Measurements from ENCODE around the gene MYZAP. TPM values are rescaled to one million over a fixed set of nuclear protein-coding genes. Genes with fewer than 3 reads are reported as not detected.

The MYZAP gene
- total RNA-seq, 1 donor = under 0.01 TPM

DNA sequence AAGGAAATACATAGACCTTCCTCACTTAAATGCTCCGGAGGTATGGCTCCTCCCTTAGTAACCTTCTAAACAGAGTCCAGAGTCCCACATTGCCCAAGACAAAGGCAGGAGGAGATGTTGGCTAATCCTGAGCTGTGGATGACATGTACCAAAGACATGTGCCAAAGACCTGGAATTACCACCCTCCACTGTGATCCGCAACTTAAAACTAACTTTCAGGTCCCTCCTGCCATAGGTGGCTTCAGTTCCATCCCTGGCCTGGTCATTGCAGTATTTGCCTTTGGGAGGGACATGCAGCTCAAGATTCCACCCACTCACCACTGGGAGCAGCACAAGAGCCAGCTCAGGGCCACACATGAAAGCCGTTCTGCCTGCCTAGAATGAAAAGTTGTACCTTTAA, 28.0 kb downstream of the MYZAP start:
- Histone ChIP-seq H4K20me1 (ENCODE audit: insufficient read depth, low read length) (no peaks in the 10 kb centered on the region), H3K4me2 (ENCODE audit: insufficient read depth, low read length) (no peak overlapping the region), H3K79me2 (ENCODE audit: insufficient read depth, low read length) (no peaks in the 10 kb centered on the region), H3K36me3 (ENCODE audit: insufficient read depth, low read length) (no peaks in the 10 kb centered on the region), H2AFZ (ENCODE audit: low read length) (no peak overlapping the region), H3K4me1 (ENCODE audit: insufficient read depth, low read length) (no peaks in the 10 kb centered on the region), H3K9me3 (ENCODE audit: low read depth, low read length) (no peaks in the 10 kb centered on the region), H3K27ac (ENCODE audit: low read depth, low read length) (no peak overlapping the region), H3K27me3 (ENCODE audit: insufficient read depth, low read length) (peaks cover 13% of the 10 kb centered on the region), H3K4me3 (ENCODE audit: insufficient read depth, low read length) (no peak overlapping the region)
- TF ChIP-seq, protein P1, sequence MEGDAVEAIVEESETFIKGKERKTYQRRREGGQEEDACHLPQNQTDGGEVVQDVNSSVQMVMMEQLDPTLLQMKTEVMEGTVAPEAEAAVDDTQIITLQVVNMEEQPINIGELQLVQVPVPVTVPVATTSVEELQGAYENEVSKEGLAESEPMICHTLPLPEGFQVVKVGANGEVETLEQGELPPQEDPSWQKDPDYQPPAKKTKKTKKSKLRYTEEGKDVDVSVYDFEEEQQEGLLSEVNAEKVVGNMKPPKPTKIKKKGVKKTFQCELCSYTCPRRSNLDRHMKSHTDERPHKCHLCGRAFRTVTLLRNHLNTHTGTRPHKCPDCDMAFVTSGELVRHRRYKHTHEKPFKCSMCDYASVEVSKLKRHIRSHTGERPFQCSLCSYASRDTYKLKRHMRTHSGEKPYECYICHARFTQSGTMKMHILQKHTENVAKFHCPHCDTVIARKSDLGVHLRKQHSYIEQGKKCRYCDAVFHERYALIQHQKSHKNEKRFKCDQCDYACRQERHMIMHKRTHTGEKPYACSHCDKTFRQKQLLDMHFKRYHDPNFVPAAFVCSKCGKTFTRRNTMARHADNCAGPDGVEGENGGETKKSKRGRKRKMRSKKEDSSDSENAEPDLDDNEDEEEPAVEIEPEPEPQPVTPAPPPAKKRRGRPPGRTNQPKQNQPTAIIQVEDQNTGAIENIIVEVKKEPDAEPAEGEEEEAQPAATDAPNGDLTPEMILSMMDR (IDR thresholded peaks at IDR 0.05; ENCODE audit: extremely low read depth, low read depth, low read length) = peak; percentile 18
- no peak for DNase-seq (ENCODE audit: insufficient read length, low spot score, missing footprints)

GRCh38 chr15:57624730-57625129, 33.0 kb downstream of the MYZAP start:
- Histone ChIP-seq H3K27ac (ENCODE audit: low read depth, low read length) (no peak overlapping the region), H3K4me2 (ENCODE audit: insufficient read depth, low read length) (no peak overlapping the region), H3K4me1 (ENCODE audit: insufficient read depth, low read length) (no peaks in the 10 kb centered on the region), H4K20me1 (ENCODE audit: insufficient read depth, low read length) (no peaks in the 10 kb centered on the region), H3K9me3 (ENCODE audit: low read depth, low read length) (no peaks in the 10 kb centered on the region), H3K27me3 (ENCODE audit: insufficient read depth, low read length) (peaks cover 10% of the 10 kb centered on the region), H3K4me3 (ENCODE audit: insufficient read depth, low read length) (no peak overlapping the region), H2AFZ (ENCODE audit: low read length) (no peak overlapping the region), H3K36me3 (ENCODE audit: insufficient read depth, low read length) (no peaks in the 10 kb centered on the region), H3K79me2 (ENCODE audit: insufficient read depth, low read length) (no peaks in the 10 kb centered on the region)
- no peak for DNase-seq (ENCODE audit: insufficient read length, low spot score, missing footprints)
- TF ChIP-seq, protein P1 (IDR thresholded peaks at IDR 0.05; ENCODE audit: extremely low read depth, low read depth, low read length) = no peak

DNA sequence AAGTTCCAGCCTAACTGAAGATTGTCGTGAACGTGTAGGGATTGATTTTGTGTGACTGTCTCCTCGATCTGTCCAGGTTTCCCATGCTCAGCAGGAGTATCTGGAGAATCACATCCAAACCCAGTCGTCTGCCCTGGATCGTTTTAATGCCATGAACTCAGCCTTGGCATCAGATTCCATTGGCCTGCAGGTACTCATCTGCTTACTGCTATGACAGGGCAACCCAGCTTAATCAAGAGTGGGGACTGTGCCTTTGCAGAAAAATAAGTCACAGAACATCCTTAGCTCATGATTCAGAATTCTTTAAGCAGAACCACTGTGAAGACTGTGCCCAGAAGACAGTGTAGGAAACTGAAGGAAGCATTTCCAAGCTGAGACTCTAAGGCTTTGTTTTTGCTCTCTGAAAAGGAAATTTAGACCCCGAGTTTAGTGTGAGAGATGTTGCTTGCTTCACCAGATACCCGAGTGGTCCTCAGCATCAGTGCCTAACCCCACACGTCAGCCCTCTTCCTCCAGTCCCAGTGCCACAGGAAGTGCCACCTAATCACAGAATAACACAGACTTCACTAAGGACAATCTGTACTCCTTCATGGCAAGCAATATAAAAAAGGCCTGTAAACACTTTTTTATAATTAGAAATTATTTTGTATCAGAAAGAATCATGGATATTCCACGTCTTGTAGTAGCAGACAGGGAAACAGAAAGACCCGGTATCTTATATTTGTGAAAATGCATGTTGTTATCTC, 34.2 kb downstream of the MYZAP start:
- Histone ChIP-seq H3K79me2 (ENCODE audit: insufficient read depth, low read length) (no peaks in the 10 kb centered on the region), H3K9me3 (ENCODE audit: low read depth, low read length) (no peaks in the 10 kb centered on the region), H4K20me1 (ENCODE audit: insufficient read depth, low read length) (no peaks in the 10 kb centered on the region), H3K27me3 (ENCODE audit: insufficient read depth, low read length) (peaks cover 7% of the 10 kb centered on the region), H3K27ac (ENCODE audit: low read depth, low read length) (no peak overlapping the region), H3K4me2 (ENCODE audit: insufficient read depth, low read length) (no peak overlapping the region), H3K4me3 (ENCODE audit: insufficient read depth, low read length) (no peak overlapping the region), H3K36me3 (ENCODE audit: insufficient read depth, low read length) (no peaks in the 10 kb centered on the region), H2AFZ (ENCODE audit: low read length) (no peak overlapping the region), H3K4me1 (ENCODE audit: insufficient read depth, low read length) (no peaks in the 10 kb centered on the region)
- TF ChIP-seq, protein P1 (IDR thresholded peaks at IDR 0.05; ENCODE audit: extremely low read depth, low read depth, low read length) = no peak
- peak; percentile 65 for DNase-seq (ENCODE audit: insufficient read length, low spot score, missing footprints)

DNA sequence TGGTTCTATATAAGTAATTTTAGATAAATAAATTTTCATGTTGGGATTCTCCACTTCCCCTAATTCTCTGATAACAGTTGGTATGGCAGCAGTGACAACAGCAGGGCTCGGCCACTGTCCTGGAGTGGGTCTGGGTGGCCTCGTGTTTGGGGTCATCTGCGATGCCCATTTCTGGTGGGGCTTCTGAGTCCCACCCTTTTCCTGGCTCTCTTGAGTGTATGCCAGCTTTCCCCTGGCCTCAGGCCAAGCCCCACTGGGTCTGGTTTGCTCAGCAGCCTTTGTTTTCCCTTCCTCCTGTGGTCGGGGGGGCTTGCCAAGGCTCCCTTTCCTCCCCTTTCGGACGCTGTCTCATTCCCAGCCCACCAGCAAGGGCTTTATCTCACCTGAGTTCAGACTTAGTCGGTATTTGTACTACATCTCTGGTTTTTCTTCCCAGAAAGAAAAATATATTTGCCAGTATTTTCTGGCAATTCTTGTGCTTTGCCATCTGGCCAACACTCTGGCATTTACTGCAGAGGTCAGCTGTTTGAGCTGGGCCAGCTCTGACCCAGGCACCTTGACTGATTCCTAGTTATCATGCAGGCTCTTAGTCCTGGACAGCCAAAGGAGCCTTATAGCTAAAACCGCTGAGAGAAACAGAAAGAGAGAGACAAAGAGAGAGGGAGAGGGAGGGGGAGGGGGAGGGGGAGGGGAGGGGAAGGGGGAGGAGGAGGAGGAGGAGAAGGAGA, 35.2 kb downstream of the MYZAP start:
- no peaks in the 10 kb centered on the region for H3K4me1 ChIP-seq (ENCODE audit: insufficient read depth, low read length)
- no peaks in the 10 kb centered on the region for H4K20me1 ChIP-seq (ENCODE audit: insufficient read depth, low read length)
- no peak overlapping the region for H3K27ac ChIP-seq (ENCODE audit: low read depth, low read length)
- H3K27me3 ChIP-seq (ENCODE audit: insufficient read depth, low read length) = peaks cover 7% of the 10 kb centered on the region
- TF ChIP-seq, protein P1 (IDR thresholded peaks at IDR 0.05; ENCODE audit: extremely low read depth, low read depth, low read length) = no peak
- no peaks in the 10 kb centered on the region for H3K9me3 ChIP-seq (ENCODE audit: low read depth, low read length)
- H2AFZ ChIP-seq (ENCODE audit: low read length) = no peak overlapping the region
- no peak for DNase-seq (ENCODE audit: insufficient read length, low spot score, missing footprints)
- H3K79me2 ChIP-seq (ENCODE audit: insufficient read depth, low read length) = no peaks in the 10 kb centered on the region
- H3K4me3 ChIP-seq (ENCODE audit: insufficient read depth, low read length) = no peak overlapping the region
- H3K4me2 ChIP-seq (ENCODE audit: insufficient read depth, low read length) = no peak overlapping the region
- H3K36me3 ChIP-seq (ENCODE audit: insufficient read depth, low read length) = no peaks in the 10 kb centered on the region

Data from osteoblast (primary cell).